IMR-90 (cell line): ENCODE measurements around the gene AGGF1.

Source experiments
- CTCF ChIP-seq: conservative IDR thresholded peaks from 2 replicates; pipeline ENCODE4 v1.5.1; 2012; ENCODE audit warnings: mild to moderate bottlenecking, low read depth, low read length, improper control_type of control experiment
- FOS ChIP-seq: fragments of 150-350 bp; IDR thresholded peaks from 2 replicates; pipeline ENCODE4 v1.6.1; 2016; ENCODE audit warnings: low read depth, low read length
- MAFK ChIP-seq: IDR thresholded peaks from 2 replicates; pipeline ENCODE4 v1.6.1; 2012; ENCODE audit warnings: low read depth, low read length, improper control_type of control experiment
- MXI1 ChIP-seq: IDR thresholded peaks from 2 replicates; pipeline ENCODE4 v1.6.1; 2012; ENCODE audit warnings: low read depth, mild to moderate bottlenecking, low read length, moderate library complexity, borderline replicate concordance
- NFE2L2 ChIP-seq: fragments of 150-350 bp; IDR thresholded peaks from 2 replicates; pipeline ENCODE4 v1.6.1; 2016; ENCODE audit warnings: low read depth, mild to moderate bottlenecking, low read length
- POLR2A ChIP-seq: IDR thresholded peaks from 2 replicates; pipeline ENCODE4 v1.6.1; 2012; ENCODE audit warnings: mild to moderate bottlenecking, low read depth, low read length

GRCh38 chr5:77032635-77033034 lies 2.4 kb downstream of the AGGF1 start:
- TF ChIP-seq CTCF (no peak), POLR2A (no peak), MXI1 (no peak), MAFK (peak; percentile 27; the same call in 1 of the 2 replicates), NFE2L2 (no peak), FOS (no peak)
